GM18508 (cell line): ENCODE data around the gene ZNF860.

Experiments used
- ATAC-seq: cut with Tn5 transposase; IDR thresholded peaks from one replicate; pipeline ENCODE4 v1.9.1; 2021; ENCODE audit warnings: moderate number of reproducible peaks; ENCODE audit not compliant: insufficient read depth, unreplicated experiment

The ZNF860 gene

GRCh38 chr3:31959951-31960792 is 21.4 kb upstream of the ZNF860 start:
- ATAC-seq, result no peak

GRCh38 chr3:31960793-31961431 is 20.6 kb upstream of the ZNF860 start:
- ATAC-seq, result no peak

- no peak for ATAC-seq
These were observed 18.7 kb upstream of the ZNF860 start for GRCh38 chr3:31962801-31963205.

GRCh38 chr3:31966978-31967591 is 14.5 kb upstream of the ZNF860 start:
- ATAC-seq, result no peak

GRCh38 chr3:31967592-31967991 is 14.0 kb upstream of the ZNF860 start:
- ATAC-seq, result no peak

GRCh38 chr3:31968369-31968926 is 13.1 kb upstream of the ZNF860 start:
- ATAC-seq, result no peak

GRCh38 chr3:31968927-31969418 is 12.6 kb upstream of the ZNF860 start:
- no peak for ATAC-seq

- no peak for ATAC-seq
These were observed 9.9 kb upstream of the ZNF860 start for GRCh38 chr3:31971607-31972006.

GRCh38 chr3:31973081-31973480 is 8.5 kb upstream of the ZNF860 start:
- ATAC-seq, result no peak

GRCh38 chr3:31973837-31974236 is 7.7 kb upstream of the ZNF860 start:
- no peak for ATAC-seq

- ATAC-seq, result no peak
These were observed 7.1 kb upstream of the ZNF860 start for GRCh38 chr3:31974471-31974870.

- ATAC-seq, result no peak
These were observed 6.6 kb upstream of the ZNF860 start for GRCh38 chr3:31974964-31975363.

- no peak for ATAC-seq
These were observed 5.2 kb upstream of the ZNF860 start for GRCh38 chr3:31976302-31976701.

- no peak for ATAC-seq
These were observed 3.8 kb upstream of the ZNF860 start for GRCh38 chr3:31977736-31978135.

GRCh38 chr3:31978553-31978952 is 3.0 kb upstream of the ZNF860 start:
- ATAC-seq, result no peak

- ATAC-seq, result no peak
These were observed 2.4 kb upstream of the ZNF860 start for GRCh38 chr3:31979001-31979697.

- no peak for ATAC-seq
These were observed 882 bp upstream of the ZNF860 start for GRCh38 chr3:31980530-31981205.

GRCh38 chr3:31984321-31984720 is 2.8 kb downstream of the ZNF860 start:
- ATAC-seq, result no peak

GRCh38 chr3:31985831-31986230 is 4.3 kb downstream of the ZNF860 start:
- no peak for ATAC-seq

- ATAC-seq, result no peak
These were observed 6.7 kb downstream of the ZNF860 start for GRCh38 chr3:31988271-31988670.
